ENCODE measurements around the gene TGM3. TPM values are rescaled to one million over a fixed set of nuclear protein-coding genes. Genes with fewer than 3 reads are reported as not detected.
A peak's percentile ranks its signal among the peaks of the same experiment; 100 is the strongest.

The TGM3 gene
- total RNA-seq, 2 donors from 2014 or later, result 0.27 to 0.82 TPM

GRCh38 chr20:2297357-2297728 lies 1.5 kb downstream of the TGM3 start:
- intact Hi-C loops (cut with DNase I), result no loop called here
- H3K36me3 ChIP-seq, result no peaks in the 10 kb centered on the region
- no peak for DNase-seq
- no peak overlapping the region for H3K27ac ChIP-seq
- H3K4me1 ChIP-seq, result no peaks in the 10 kb centered on the region
- no peak for TF ChIP-seq CTCF (IDR thresholded peaks at IDR 0.05)
- H3K27me3 ChIP-seq, result no peaks in the 10 kb centered on the region
- no peak overlapping the region for H3K4me3 ChIP-seq
- no peaks in the 10 kb centered on the region for H3K9me3 ChIP-seq
- no peak overlapping the region for H3K9ac ChIP-seq (ENCODE audit: low read depth in 2 of 2, low read length in 2 of 2)

GRCh38 chr20:2298116-2298515 lies 2.3 kb downstream of the TGM3 start:
- no peak overlapping the region for H3K4me3 ChIP-seq
- no peaks in the 10 kb centered on the region for H3K27me3 ChIP-seq
- DNase-seq, result no peak
- intact Hi-C loops (cut with DNase I), result no loop called here
- no peak for TF ChIP-seq CTCF (IDR thresholded peaks at IDR 0.05)
- no peak overlapping the region for H3K27ac ChIP-seq
- H3K4me1 ChIP-seq, result no peaks in the 10 kb centered on the region
- no peaks in the 10 kb centered on the region for H3K9me3 ChIP-seq
- no peaks in the 10 kb centered on the region for H3K36me3 ChIP-seq
- no peak overlapping the region for H3K9ac ChIP-seq (ENCODE audit: low read depth in 2 of 2, low read length in 2 of 2)

GRCh38 chr20:2298701-2299100 lies 2.9 kb downstream of the TGM3 start:
- Histone ChIP-seq H3K27me3 (no peaks in the 10 kb centered on the region), H3K4me3 (no peak overlapping the region), H3K4me1 (no peaks in the 10 kb centered on the region), H3K9me3 (no peaks in the 10 kb centered on the region), H3K27ac (no peak overlapping the region), H3K9ac (ENCODE audit: low read depth in 2 of 2, low read length in 2 of 2) (no peak overlapping the region), H3K36me3 (no peaks in the 10 kb centered on the region)
- DNase-seq, result no peak
- TF ChIP-seq CTCF (IDR thresholded peaks at IDR 0.05), result no peak
- intact Hi-C loops (cut with DNase I), result no loop called here

- peak; percentile 83 for DNase-seq
- no peak for TF ChIP-seq CTCF (IDR thresholded peaks at IDR 0.05)
- intact Hi-C loops (cut with DNase I), result no loop called here
- no peak overlapping the region for H3K9ac ChIP-seq (ENCODE audit: low read depth in 2 of 2, low read length in 2 of 2)
- no peaks in the 10 kb centered on the region for H3K9me3 ChIP-seq
- H3K36me3 ChIP-seq, result no peaks in the 10 kb centered on the region
- no peak overlapping the region for H3K4me3 ChIP-seq
- H3K27me3 ChIP-seq, result no peaks in the 10 kb centered on the region
- H3K27ac ChIP-seq, result no peak overlapping the region
- no peaks in the 10 kb centered on the region for H3K4me1 ChIP-seq
Observed at GRCh38 chr20:2299301-2299700, 3.5 kb downstream of the TGM3 start.

GRCh38 chr20:2300002-2300401 lies 4.2 kb downstream of the TGM3 start:
- no peak for DNase-seq
- no peak overlapping the region for H3K9ac ChIP-seq (ENCODE audit: low read depth in 2 of 2, low read length in 2 of 2)
- no peaks in the 10 kb centered on the region for H3K9me3 ChIP-seq
- no peaks in the 10 kb centered on the region for H3K27me3 ChIP-seq
- no peak overlapping the region for H3K4me3 ChIP-seq
- H3K4me1 ChIP-seq, result no peaks in the 10 kb centered on the region
- TF ChIP-seq CTCF (IDR thresholded peaks at IDR 0.05), result no peak
- no peaks in the 10 kb centered on the region for H3K36me3 ChIP-seq
- no peak overlapping the region for H3K27ac ChIP-seq
- intact Hi-C loops (cut with DNase I), result no loop called here

- Histone ChIP-seq H3K27me3 (no peaks in the 10 kb centered on the region), H3K9ac (ENCODE audit: low read depth in 2 of 2, low read length in 2 of 2) (no peak overlapping the region), H3K9me3 (no peaks in the 10 kb centered on the region), H3K4me1 (no peaks in the 10 kb centered on the region), H3K36me3 (no peaks in the 10 kb centered on the region), H3K27ac (no peak overlapping the region), H3K4me3 (no peak overlapping the region)
- intact Hi-C loops (cut with DNase I), result no loop called here
- TF ChIP-seq CTCF (IDR thresholded peaks at IDR 0.05), result no peak
- DNase-seq, result no peak
Observed at GRCh38 chr20:2300420-2300819, 4.6 kb downstream of the TGM3 start.
